HG03066 (cell line): ENCODE data around the gene IL1A.

Experiments
- ATAC-seq: cut with Tn5 transposase; IDR thresholded peaks from one replicate; pipeline ENCODE4 v1.9.1; 2021; ENCODE audit warnings: low read depth; ENCODE audit not compliant: unreplicated experiment

The IL1A gene

DNA sequence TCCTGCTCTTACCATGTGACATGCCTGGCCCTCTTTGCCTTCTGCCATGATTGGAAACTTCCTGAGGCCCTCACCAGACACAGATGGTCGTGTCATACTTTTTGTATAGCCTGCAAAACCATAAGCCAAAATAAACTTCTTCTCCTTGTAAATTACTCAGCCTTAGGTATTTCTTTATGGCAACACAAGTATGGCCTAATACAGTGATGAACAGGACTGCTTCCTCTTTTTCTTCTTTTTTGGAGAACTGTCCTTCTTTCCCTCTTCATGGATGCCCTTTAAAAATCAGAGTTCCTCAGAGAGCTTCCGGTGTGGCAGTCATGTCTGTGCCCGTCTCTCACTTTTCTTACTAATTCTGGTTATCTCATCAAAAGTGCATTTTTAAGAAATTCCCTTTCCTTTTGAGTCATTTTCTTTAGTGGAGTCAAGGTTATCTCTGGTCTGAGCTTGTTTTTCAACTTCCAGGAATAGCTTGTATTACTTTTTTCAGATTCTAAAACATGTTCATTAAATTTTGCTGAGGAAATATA, 9.2 kb upstream of the IL1A start:
- ATAC-seq = no peak

DNA sequence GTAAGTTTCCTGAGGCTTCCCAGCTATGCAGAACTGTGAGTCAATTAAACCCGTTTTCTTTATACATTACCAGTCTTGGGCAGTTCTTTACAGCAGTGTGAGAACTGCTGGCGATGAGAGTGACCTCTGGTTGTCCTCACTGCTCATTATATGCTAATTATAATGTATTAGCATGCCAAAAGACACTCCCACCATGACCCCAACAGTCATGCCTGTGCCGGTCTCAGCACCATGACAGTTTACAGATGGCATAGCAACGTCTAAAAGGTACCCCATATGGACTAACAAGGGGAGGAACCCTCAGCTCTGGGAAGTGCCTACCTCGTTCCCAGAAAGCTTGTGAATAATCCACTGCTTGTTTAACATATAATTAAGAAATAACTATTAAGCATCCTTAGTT, 8.1 kb upstream of the IL1A start:
- no peak for ATAC-seq

DNA sequence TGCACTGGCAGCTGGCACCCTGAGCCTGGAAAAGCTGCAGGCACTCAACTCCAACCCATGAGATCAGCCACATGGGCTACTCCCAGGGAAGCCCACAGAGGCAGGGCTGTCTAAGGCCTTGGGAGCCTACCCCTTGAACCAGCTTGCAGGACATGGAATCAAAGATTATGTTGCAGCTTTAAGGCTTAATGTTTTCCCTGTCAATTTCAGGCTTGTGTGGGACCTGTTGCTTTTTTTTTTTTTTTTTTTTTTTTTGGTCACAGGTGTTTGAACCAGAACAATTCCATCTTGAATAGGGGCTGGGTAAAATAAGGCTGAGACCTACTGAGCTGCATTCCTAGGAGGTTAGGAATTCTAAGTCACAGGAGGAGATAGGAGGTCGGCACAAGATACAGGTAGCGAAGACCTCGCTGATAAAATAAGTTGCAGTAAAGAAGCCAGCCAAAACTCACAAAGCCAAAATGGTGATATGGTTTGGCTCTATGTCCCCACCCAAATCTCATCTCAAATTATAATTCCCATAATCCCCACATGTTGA, 7.5 kb upstream of the IL1A start:
- no peak for ATAC-seq

DNA sequence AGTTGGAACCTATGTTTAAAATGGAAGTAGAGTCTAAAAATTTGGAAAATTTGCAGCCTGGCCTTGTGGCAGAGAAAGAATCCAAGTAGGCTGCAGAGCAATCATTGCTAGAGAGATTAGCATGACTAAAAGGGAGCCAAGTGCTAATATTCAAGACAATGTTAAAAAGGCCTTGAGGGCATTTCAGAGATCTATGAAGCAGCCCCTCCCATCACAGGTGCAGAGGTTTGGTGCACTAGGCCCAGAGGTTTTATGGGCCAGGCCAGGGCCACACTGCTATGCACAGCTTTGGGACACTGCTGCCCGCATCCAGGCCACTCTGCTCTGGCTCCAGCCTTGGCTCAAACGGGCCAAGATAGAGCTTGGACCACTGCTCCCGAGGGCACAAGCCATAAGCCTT, 6.7 kb upstream of the IL1A start:
- ATAC-seq = no peak

DNA sequence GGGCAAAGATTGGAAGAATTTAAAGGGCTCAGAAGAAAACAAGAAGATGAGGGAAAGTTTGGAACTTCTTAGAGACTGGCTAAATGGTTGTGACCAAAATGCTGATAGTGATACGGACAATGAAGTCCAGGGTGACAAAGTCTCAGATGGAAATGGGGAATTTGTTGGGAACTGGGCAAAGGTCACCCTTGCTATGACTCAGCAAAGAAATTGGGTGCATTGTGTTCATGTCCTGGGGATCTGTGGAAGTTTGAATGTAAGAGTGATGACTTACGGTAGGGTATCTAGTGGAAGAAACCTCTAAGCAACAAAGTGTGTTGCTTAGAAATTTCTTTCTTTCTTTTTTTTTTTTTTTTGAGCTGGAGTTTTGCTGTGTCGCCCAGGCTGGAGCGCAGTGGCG, 6.0 kb upstream of the IL1A start:
- ATAC-seq = no peak

DNA sequence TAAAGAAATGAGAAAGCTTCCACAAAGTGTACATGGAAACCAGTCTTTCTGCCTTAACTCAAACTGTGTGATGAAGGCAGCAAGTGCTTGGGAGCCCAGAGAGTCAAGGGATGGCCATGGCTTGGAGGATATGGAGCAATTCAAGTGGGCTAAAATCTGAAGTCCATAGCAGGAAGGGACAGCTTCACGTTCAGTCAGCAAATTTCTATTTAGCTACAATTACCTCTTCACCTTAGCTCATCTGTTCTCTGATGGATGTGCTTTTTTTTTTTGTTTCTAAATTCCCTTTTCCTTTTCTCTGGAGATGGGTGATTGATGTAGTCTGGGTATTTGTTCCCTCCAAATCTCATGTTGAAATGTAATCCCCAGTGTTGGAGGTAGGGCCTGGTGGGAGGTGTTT, 4.9 kb upstream of the IL1A start:
- no peak for ATAC-seq

DNA sequence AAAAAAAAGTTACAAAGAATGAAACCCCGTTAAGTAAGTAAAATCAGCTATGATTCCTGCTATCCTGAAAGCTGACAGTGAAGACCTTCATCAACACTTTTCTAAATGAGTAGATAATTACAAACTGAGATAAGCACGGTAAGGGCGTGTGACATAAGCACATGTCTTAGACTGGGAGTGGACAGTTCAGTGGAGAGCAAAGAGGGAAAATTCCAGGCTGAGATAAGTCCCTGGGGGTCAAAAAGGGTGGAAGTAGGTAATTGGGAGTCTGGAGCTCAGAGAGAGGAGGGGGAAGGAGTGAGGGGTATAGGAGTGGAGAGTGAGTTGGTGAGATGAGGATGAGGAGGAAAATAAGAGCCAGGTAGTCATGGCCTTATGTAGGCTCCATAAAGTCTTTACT, 4.4 kb upstream of the IL1A start:
- ATAC-seq = no peak

DNA sequence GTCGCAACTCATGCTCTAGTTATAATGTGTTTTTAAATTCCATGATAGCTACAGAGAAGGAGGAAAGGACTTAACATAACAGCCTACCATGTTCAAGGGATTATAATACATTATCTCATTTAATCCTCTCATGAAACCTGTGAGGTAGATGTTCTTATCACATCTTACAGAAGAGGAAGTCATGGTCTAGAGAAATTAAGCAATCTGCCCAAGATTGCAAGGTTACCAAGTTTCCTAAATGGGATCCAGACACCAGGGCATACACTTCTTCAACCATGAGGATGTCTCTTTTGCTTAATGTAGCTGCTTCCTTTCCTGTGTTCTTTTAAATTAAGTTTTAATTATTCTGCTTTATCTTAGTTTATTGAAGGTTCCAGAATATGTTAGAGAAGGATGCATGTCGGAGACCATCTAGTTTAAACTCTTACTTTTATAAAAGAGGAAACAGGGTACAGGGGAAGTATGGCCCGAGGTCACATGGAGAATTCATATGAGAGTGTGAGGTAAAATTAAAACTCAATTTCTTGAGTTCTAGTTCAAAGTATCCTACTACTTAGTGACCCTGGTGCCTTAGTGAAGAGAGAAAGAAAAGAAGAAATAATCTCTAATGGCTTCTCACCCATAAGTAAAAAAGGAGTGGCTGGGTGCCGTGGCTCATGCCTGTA, 3.6 kb upstream of the IL1A start:
- ATAC-seq = no peak

DNA sequence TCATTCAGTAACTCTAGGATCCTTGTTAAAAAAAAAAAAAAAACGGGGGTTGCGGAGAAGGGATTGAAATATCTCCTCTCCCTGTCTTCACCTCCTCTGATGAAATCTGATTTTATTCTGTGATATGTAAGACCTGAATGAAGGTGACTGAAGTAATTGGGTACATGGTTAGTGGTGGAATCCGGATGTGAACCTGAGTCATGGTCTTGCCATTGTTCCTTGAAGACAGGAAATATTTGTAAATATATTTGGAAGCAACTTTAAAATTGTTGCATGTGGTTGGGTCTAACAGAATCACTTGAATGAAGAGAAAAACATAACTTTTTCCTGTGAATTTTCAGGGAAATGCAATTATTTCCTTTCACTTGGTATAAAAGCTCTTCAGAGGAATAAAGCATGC, 3.0 kb upstream of the IL1A start:
- ATAC-seq = no peak

DNA sequence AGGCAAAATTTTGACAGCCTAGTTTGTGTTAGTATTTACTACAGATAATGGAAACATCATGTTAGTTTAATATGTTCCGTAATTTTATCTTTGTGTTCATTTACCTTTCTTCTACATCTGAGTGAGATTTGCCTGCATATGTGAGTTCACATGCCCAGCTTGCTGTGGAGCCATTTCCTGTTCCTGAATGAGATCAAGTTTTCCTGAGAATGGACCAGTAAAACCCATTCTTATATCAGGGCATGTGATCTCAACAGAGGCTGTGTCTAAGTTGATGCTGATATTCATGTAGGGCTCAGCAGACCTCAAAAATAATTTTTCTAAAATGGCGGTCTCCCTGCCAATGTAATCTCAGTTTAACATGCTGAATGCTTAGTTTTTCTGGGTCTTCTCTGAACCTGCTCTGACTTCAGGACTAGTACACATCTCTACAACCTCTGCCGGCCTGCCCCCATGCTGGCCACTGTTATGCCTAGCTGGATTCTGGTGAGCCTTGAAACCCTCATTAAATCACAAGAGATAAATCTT, 1.0 kb downstream of the IL1A start:
- ATAC-seq = no peak

DNA sequence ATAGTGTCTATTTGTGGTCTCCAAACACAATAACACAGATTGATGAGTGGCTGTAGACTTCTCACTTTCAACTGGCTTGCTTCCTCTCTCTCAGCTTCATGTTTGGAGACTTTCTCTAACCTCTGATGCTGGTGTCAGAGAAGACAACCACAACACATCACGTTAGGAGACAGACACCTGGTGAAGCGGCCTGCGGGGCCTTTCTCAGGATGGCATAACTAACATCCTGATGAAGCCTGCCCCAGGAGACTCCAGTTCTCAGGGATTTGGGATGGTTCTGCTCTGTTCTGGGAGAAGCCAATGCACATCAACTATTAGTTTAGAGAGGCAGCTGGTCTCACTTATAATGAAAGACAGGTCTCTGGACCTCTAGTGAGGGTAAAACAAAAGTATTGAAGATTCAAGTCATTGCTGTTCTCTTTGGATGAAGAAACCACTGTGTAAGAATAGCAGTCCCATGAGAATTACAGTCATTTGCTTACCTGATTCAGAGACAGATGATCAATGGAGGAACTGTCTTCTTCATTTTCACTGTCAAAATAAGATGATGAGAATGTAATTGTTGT, 2.0 kb downstream of the IL1A start:
- ATAC-seq = peak; percentile 80

DNA sequence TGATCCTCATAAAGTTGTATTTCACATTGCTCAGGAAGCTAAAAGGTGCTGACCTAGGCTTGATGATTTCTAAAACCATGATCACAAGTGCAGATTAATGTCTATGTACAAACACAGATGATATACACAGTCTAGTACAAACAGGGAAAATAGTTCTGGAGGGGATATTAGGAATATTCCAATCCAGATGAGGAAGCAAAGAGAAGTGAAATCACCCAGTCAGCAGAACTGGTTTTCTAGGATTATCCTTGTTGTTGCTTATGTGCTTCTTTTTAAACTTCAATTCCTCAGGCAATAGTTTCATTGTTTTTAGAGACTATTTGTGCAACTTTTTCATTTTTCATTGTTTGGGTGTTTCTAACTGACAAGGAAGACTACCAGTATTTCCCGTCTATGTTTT, 4.7 kb downstream of the IL1A start:
- no peak for ATAC-seq

DNA sequence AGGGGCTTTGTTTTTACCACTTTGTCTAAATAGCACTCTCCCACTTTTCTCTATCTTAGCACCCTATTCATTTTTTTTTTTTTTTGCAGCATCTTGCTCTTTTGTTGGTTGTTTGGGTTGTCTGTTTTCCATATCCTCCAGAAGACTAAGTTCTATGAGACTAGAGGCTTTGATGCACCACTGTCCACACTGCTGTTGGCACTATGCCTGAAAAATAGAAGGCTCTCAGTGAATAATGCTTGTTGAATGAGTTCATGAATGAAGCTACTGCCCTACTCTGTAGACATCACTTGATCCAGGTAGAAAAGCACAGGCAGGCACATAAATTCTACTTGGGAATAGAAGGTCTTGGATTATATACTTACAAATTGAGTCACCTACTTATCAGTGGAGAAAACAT, 7.3 kb downstream of the IL1A start:
- no peak for ATAC-seq

DNA sequence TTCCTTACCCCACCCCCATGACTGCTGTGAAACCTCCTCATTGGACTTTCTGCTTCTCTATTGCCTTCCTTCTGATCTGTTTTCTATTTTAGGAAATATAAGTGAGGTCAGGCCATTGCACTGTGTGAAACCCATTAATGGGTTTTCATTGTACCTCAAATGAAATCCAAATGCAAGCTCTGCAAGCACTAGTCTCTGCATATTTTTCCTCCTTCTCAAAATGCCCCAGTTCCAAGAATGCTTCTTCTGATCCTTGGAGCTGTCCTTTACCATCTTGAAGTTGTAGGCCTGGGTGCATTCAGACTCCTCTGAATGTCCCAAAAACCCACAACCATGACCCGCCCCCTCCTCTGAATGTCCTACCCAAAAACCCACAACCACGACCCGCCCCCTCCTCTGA, 8.2 kb downstream of the IL1A start:
- ATAC-seq = no peak

DNA sequence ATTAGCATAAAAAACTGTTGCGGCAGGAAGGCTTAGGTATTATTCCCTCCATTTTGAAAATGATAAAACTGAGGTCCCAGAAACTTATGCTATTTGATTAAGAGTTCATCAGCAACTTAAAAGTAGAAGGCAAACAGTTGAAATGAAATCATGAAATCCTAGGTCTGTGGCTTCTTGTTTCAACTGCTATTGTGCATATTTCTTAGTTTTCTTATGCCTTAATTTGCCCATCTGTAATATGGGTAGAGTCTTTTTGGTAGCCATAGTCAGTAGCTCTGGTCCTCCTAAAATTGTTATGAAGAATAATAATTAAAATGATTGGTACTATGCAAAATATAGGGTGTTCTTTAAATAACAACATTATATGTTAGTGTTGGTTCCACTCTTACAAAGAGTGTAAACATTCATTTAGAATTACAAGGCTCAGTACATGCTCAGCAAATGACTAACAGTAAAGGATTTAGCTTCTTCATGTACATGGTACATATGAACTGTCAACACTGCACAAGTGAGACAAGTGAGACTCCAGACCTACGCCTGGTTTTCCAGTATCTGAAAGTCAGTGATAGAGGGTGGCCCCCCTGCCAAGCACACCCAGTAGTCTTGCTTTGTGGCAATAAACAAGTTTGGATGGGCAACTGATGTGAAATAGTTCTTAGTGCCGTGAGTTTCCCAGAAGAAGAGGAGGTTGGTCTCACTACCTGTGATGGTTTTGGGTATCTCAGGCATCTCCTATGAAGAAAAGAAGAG, 9.6 kb downstream of the IL1A start:
- no peak for ATAC-seq

DNA sequence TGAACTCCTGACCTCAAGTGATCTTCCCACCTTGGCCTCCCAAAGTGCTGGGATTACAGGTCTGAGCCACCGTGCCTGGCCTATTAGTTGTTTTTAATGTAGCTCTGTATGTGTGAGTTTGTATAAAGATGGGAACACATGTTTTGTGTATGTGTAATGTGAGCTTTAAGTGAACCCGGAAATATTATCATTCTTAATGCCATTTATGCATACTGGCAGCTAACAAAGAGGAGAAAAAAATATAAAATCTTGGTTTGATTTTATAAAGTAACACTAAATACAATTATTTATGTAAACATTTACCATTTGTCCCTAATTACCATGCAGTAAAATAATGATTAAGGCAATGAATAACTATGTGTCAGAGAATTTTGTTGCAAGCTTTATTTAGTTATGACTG, 10.7 kb downstream of the IL1A start:
- no peak for ATAC-seq

DNA sequence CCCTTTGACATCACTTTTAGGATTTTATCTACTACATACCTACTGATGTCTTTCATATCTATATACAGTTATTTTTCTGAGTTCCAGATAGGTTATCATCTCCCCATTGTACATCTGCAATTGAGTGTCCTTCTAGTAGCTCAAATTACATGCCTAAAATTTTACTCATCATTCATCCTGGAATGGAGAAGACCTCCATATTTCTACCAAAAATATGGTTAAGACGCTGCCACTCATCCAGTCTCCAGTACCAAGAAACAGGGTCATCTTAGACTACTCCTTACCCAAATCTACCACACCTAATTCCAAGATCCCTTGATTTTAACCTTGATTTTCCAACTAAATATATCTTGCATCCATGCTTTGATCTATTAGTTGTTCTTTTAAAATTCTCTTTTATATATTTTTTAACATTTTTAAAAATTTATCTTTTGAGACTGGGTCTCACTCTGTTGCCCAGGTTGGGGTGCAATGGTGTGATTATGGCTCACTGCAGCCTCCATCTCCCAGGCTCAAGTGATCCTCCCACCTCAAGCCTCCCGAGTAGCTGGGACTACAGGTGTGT, 11.3 kb downstream of the IL1A start:
- ATAC-seq = no peak

DNA sequence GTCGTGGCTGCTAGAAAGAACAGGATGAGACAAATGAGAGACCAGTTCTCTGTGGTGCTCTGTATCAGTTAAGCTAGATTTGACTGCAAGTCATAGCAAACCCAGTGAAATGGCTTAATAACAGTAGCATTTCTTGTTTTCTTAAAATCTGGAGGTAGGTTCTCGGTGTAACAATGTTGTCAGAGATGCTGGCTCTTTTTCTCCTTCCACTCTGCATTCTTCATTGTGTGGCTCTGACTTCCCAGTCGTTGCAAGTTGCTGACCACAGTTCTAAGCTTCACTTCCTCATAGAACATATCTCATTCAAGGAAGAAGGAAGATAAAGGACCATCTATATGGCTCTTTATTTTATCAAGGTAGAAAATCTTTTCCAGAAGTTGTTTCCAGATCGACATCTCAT, 12.0 kb downstream of the IL1A start:
- no peak for ATAC-seq

DNA sequence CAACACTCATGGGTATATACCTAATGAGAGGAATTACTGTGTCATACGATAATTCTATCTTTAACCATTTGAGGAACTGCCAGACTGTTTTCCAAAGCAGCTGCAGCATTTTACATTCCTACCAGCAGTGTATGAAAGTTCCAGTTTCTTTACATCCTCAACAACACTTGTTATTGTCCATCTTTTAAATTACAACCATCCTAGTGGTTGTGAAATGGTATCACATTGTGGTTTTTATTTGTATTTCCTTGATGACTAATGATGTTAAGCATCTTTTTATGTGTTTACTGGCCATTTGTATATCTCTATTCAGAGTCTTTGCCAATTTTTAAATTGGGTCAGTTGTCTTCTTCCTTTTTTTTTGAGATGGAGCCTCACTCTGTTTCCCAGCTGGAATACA, 15.9 kb downstream of the IL1A start:
- ATAC-seq = no peak

DNA sequence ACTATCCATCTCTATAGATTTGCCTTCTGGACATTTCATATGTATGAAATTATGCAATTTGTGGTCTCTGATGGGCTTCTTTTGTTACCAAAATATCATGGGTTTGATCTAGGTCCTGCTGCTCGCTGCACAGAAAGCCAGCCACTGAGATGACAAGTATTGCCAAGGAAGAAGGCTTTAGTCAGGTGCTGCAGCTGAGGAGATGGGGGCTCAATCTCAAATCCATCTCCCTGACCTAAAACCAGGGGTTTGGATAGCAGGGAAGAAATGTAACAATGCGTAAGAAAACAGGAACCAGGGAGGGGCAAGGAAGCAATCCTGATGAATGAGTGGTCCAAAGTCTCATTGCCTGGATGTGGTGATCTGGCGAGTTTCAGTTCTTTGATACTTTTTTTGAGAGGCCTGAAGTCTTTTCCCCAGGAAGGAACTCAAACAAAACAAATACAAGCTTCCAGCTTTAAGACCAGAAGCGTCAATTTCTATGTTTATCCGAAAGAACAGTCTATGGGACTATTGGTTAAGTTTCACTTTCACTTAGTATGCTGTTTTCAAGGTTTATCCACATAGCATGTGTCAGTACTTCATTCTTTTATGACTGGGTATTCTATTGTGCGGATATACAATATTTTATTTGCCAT, 16.5 kb downstream of the IL1A start:
- ATAC-seq = no peak

DNA sequence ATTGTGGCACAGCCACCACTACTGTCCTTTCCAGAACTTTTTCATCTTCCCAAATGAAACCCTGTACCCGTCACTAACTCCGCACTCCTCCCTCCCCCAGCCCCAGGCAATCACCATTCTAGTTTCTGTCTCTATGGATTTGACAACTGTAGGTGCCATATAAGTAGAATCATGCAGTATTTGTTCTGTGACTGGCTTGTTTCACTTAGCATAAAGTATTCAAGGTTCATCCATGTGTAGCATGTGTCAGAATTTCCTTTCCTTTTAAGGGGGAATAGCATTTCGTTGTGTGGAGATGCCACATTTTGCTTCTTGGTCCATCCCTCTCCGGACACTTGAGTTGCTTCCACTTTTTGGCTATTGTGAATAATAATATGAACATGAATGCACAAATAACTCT, 19.0 kb downstream of the IL1A start:
- ATAC-seq = no peak
